Fibroblast of the aortic adventitia (primary cell): ENCODE data around the gene TPX2. TPM values are rescaled to one million over a fixed set of nuclear protein-coding genes. Genes with fewer than 3 reads are reported as not detected.

Source experiments
- DNase-seq: peaks from one replicate; pipeline ENCODE4 v3.0.0-alpha.2; 2010; ENCODE audit warnings: low read depth
- H3K4me3 ChIP-seq: 2 replicates; pipeline ENCODE4 v1.5.1; 2011; ENCODE audit warnings: low read depth, mild to moderate bottlenecking, control low read depth, low read length, moderate library complexity
- CTCF ChIP-seq: IDR thresholded peaks from 2 replicates; pipeline ENCODE4 v1.5.1; 2011; ENCODE audit warnings: mild to moderate bottlenecking, low read length, control low read depth, inconsistent platforms; ENCODE audit not compliant: insufficient read depth
- total RNA-seq: library from RNA; depleted of rRNA; stranded (reverse); fragments of >200 nt; gene quantifications from 2 replicates; pipeline ENCODE4 v1.2.3, GENCODE V29; 2012; ENCODE audit warnings: low replicate concordance

TPX2 gene
- total RNA-seq, 1 donor = 91.1 TPM

- DNase-seq = peak; percentile 85
- peak within 1 kb of the TSS; percentile 78 for H3K4me3 ChIP-seq
- TF ChIP-seq CTCF = peak; percentile 93
These were observed 16.6 kb upstream of the TPX2 start, which contains the start of gene BCL2L1 for GRCh38 chr20:31722257-31723068. Gene BCL2L1, minus strand, starts transcription at chr20:31722868. Its CDS starts 650 bp downstream, at chr20:31722218.

- TF ChIP-seq CTCF = no peak
- H3K4me3 ChIP-seq = peak overlapping the region; percentile 72
- DNase-seq = no peak
These were observed 16.1 kb upstream of the TPX2 start for GRCh38 chr20:31723069-31723318.

GRCh38 chr20:31723319-31724078 is 15.6 kb upstream of the TPX2 start:
- peak overlapping the region; percentile 78 for H3K4me3 ChIP-seq
- peak; percentile 98 for DNase-seq
- peak; percentile 90 for TF ChIP-seq CTCF

GRCh38 chr20:31731321-31731717 is 7.8 kb upstream of the TPX2 start:
- no peak overlapping the region for H3K4me3 ChIP-seq
- DNase-seq = no peak
- TF ChIP-seq CTCF = no peak

GRCh38 chr20:31739550-31739977 is 474 bp downstream of the TPX2 start:
- H3K4me3 ChIP-seq = peak overlapping the region; percentile 95
- TF ChIP-seq CTCF = no peak
- no peak for DNase-seq

GRCh38 chr20:31740208-31740607 is 1.1 kb downstream of the TPX2 start:
- TF ChIP-seq CTCF = no peak
- DNase-seq = peak; percentile 70
- peak overlapping the region; percentile 95 for H3K4me3 ChIP-seq
